Testis (tissue), 3 donors: Measurements from ENCODE around the gene CHST13. TPM values are rescaled to one million over a fixed set of nuclear protein-coding genes. Genes with fewer than 3 reads are reported as not detected.

Experiments used
- DNase-seq: peaks from one replicate; pipeline ENCODE4 v3.0.0-alpha.2; 2019
- H3K27ac ChIP-seq, 2 donors: fragments of 200-600 bp; sonication (generic); one replicate each; pipeline ENCODE4 v1.5.1; 2019
- H3K27me3 ChIP-seq: fragments of 200-600 bp; sonication (generic); one replicate; pipeline ENCODE4 v1.5.1; 2019
- H3K36me3 ChIP-seq: fragments of 200-600 bp; sonication (generic); one replicate; pipeline ENCODE4 v1.5.1; 2017; ENCODE audit warnings: low read depth; ENCODE audit errors: missing control alignments
- H3K4me1 ChIP-seq: fragments of 200-600 bp; sonication (generic); one replicate; pipeline ENCODE4 v1.5.1; 2019
- H3K4me3 ChIP-seq, 2 donors: fragments of 200-600 bp; sonication (generic); one replicate each; pipeline ENCODE4 v1.5.1; 2017 to 2019
- H3K9me3 ChIP-seq: fragments of 200-600 bp; sonication (generic); one replicate; pipeline ENCODE4 v1.5.1; 2017
- CTCF ChIP-seq, 3 experiments: fragments of 450-650 bp in 2 of 3; fragments of 200-600 bp in 1 of 3; sonication (generic) in 1 of 3; IDR thresholded peaks; one replicate each; pipeline ENCODE4 v1.5.1; 2016 to 2019; ENCODE audit warnings: antibody characterized with exemption in 3 of 3, mild to moderate bottlenecking in 2 of 3, moderate library complexity in 1 of 3
- POLR2A ChIP-seq: fragments of 450-650 bp; IDR thresholded peaks from one replicate; pipeline ENCODE4 v1.6.1; 2017; ENCODE audit warnings: antibody characterized with exemption, mild to moderate bottlenecking, moderate library complexity
- WGBS, 2 donors: methylation state at CpG; one replicate each; pipeline ENCODE4 v1.1.5; 2018; 5-methylcytosine and 5-hydroxymethylcytosine counted together
- intact Hi-C: fragments of 100-400 bp; cut with DNase I; formaldehyde crosslinking; loops from one replicate; pipeline ENCODE4 v1.15.1; 2023; ENCODE audit warnings: low total_unique reads
- polyA plus RNA-seq: library from polyadenylated mRNA; stranded (reverse); fragments of 350-450 nt; fragmentation: Illumina TruSeq; extraction: RNeasy Lipid Tissue Mini Kit (QIAGEN cat#74804); gene quantifications from one replicate; pipeline ENCODE4 v1.2.3, GENCODE V29; 2014; ENCODE audit warnings: low read depth, low replicate concordance; ENCODE audit not compliant: insufficient read depth
- total RNA-seq, 2 donors: library from RNA; depleted of rRNA; stranded (reverse); fragments of >200 nt; gene quantifications; one replicate each; pipeline ENCODE4 v1.2.3, GENCODE V29; 2016

Gene CHST13
- total and polyA plus RNA-seq, 3 donors from 2014 or later = 13.3 to 21.7 (median 21.4) TPM

GRCh38 chr3:126548556-126549466 is 24.9 kb downstream of the CHST13 start:
- intact Hi-C loops = no loop called here
- no peak overlapping the region for H3K4me3 ChIP-seq
- no peak for TF ChIP-seq CTCF (IDR thresholded peaks at IDR 0.05)
- H3K4me1 ChIP-seq = no peaks in the 10 kb centered on the region
- WGBS, 2 donors = 59 to 77% methylated on average over 7 to 9 of the region's 9 CpGs
- no peaks in the 10 kb centered on the region for H3K9me3 ChIP-seq
- no peak overlapping the region for H3K27ac ChIP-seq
- DNase-seq = no peak
- no peaks in the 10 kb centered on the region for H3K27me3 ChIP-seq
- no peaks in the 10 kb centered on the region for H3K36me3 ChIP-seq

GRCh38 chr3:126549861-126550487 is 26.0 kb downstream of the CHST13 start:
- intact Hi-C loops = no loop called here
- H3K4me1 ChIP-seq = no peaks in the 10 kb centered on the region
- 82 to 92% methylated on average over 11 to 12 of the region's 12 CpGs for WGBS, 2 donors
- DNase-seq = no peak
- H3K36me3 ChIP-seq = no peaks in the 10 kb centered on the region
- H3K27me3 ChIP-seq = no peaks in the 10 kb centered on the region
- no peaks in the 10 kb centered on the region for H3K9me3 ChIP-seq
- no peak overlapping the region for H3K4me3 ChIP-seq
- TF ChIP-seq POLR2A (no peak), CTCF (IDR thresholded peaks at IDR 0.05) (no peak)
- no peak overlapping the region for H3K27ac ChIP-seq

- 90 to 93% methylated on average over 11 of the region's 11 CpGs for WGBS, 2 donors
- H3K9me3 ChIP-seq = no peaks in the 10 kb centered on the region
- H3K4me1 ChIP-seq = no peaks in the 10 kb centered on the region
- TF ChIP-seq POLR2A = no peak
- H3K36me3 ChIP-seq = no peaks in the 10 kb centered on the region
- H3K27ac ChIP-seq = no peak overlapping the region
- H3K4me3 ChIP-seq = no peak overlapping the region
- intact Hi-C loops = no loop called here
- no peaks in the 10 kb centered on the region for H3K27me3 ChIP-seq
- DNase-seq = no peak
Measured at GRCh38 chr3:126550488-126551051, 26.6 kb downstream of the CHST13 start.

- Histone ChIP-seq H3K27me3 (no peaks in the 10 kb centered on the region), H3K9me3 (no peaks in the 10 kb centered on the region), H3K27ac (no peak overlapping the region), H3K36me3 (no peaks in the 10 kb centered on the region), H3K4me1 (no peaks in the 10 kb centered on the region), H3K4me3 (no peak overlapping the region)
- WGBS, 2 donors = 70 to 84% methylated on average over 7 to 13 of the region's 13 CpGs
- intact Hi-C loops = no loop called here
- TF ChIP-seq POLR2A (no peak), CTCF (IDR thresholded peaks at IDR 0.05) (no peak)
- no peak for DNase-seq
Measured at GRCh38 chr3:126551121-126551838, 27.3 kb downstream of the CHST13 start.
